ENCODE measurements around the gene AHNAK. TPM values are rescaled to one million over a fixed set of nuclear protein-coding genes. Genes with fewer than 3 reads are reported as not detected.
"Not testable (repeated sequence)": the region's sequence is repeated elsewhere in the genome, so short reads cannot be mapped to it uniquely, and the experiment has no call there.

AHNAK gene
- 240 TPM for polyA plus RNA-seq (ENCODE audit: insufficient read length)

DNA sequence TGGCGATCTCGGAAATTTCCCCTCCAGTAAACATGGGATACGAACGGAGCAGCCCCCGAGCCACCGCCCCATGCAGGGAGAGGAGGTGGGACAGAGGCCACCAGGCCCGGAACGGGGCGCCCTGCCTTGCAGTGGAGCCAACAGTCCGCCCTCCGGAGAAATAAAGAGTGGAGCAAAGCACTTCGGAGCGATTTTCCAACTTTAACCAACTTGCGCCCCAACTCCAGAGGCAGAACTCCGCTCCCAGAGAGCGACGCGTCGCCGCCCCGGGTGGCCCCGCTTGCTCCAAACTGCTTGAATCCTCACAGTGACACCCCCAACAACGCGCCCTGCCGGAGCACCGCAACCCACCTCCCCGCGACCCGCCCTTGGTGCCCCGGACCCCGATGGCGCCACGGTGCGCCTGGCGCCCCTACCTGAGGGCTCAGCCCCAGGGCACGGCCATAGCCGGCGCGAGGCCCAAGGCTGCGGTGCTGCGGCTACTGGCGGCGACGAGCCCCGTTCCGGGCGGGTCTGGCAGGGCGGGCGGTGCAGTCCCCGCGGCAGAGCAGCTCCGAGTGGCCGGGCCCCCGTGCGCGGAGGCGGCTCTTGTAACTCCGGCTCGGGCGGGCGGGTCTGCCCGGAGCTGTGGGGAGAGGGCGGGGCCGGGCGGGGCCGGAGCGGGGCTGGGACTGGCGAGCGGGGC, at the start of gene AHNAK:
Gene AHNAK, minus strand, starts transcription at position 563 of the 685 bp plus-strand sequence. CDS start 10,708 bp downstream, outside the sequence.
- DNase-seq (ENCODE audit: low read depth), result no peak

DNA sequence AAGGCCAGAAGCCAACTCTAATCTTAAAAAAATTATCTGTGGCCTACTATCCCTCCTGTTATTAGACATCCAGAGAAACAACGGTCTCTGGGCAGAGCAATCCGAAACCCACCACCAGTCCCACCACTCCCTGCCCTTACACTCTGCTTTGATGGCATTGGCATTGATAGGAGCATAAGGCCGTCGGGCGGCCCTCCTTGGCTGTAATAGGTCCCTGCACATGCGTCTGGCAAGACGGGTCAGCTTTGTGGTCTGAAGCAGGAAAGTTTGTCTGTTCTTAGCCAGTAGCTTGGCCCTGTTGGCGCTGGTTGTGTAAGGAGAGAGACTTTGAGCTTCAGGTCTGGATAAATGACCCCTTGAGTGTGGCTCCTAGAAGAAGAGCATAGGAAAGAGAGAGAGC, 48.5 kb upstream of the AHNAK start:
- no peak for DNase-seq (ENCODE audit: low read depth)

- no peak for DNase-seq (ENCODE audit: low read depth)
These were observed 46.9 kb upstream of the AHNAK start for GRCh38 chr11:62593434-62594044.

GRCh38 chr11:62592989-62593421, 46.4 kb upstream of the AHNAK start:
- no peak for DNase-seq (ENCODE audit: low read depth)

DNA sequence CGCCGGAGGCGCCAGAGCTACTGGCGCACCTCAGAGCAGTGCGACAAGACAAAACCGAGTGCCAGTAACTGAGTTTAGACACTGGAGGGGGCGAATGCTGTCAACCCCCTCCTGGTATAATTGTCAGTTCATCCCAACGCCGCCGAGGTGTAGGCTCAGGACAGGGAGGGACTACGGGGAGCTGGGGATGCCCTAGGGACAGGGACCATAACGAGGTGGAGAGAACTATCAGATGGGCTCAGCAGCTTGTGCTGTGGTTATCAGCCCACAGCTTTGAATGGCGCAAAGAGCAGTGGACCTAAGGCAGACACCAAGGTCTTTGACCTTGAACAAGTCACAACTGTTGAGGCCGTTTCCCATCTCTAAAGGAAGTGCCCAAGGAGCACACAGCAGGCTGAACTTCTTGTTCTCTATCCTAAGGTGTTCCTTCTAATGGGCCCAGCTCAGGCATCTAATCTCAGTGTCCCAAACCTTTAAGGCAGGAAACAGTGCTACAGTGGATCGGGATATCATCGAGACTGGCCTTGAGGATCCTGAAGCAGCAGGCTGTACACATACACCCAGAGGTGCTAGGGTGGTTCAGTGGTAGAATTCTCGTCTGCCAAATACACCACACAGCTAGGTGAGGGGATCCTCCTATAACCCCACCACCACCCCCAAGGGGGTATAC, 45.7 kb upstream of the AHNAK start:
- no peak for DNase-seq (ENCODE audit: low read depth)

DNA sequence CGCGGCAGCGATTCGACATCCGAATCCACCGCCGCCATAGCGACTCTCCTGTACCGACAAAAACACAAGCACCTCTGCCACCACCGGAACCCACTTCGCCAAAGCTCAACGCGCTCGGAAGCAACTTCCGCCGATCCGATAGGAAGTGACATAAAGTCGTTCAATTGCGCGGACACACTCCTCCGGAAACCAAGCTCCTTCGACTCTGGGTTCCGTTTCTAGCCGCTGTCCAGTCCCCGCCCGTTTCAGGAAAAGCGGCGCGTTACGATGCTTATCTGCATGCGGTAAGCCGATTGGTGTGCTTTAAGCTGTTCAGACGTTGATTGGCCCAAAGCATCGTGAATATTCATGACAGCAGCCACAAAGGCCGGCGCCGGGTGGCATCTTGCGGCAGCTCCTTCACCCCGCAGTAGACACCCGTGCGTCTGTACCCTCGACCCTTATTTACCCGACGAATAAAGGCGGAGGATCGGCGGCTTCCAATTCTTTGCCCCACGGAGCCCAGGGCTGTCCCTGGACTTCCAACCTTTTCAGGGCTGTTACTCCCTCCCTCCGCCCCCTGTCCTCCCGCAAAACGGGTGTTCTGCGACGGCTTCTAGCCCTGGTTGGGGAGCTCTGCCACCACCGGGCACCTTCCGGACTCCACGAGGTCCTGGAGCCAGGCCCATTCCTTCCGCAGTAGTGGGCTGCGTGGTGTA, 45.0 kb upstream of the AHNAK start, which contains the start of gene TUT1:
Gene TUT1, minus strand, starts transcription at position 76 of the 698 bp plus-strand sequence. Its CDS starts 38 bp downstream, at position 38.
- peak; percentile 98 for DNase-seq (ENCODE audit: low read depth)

DNA sequence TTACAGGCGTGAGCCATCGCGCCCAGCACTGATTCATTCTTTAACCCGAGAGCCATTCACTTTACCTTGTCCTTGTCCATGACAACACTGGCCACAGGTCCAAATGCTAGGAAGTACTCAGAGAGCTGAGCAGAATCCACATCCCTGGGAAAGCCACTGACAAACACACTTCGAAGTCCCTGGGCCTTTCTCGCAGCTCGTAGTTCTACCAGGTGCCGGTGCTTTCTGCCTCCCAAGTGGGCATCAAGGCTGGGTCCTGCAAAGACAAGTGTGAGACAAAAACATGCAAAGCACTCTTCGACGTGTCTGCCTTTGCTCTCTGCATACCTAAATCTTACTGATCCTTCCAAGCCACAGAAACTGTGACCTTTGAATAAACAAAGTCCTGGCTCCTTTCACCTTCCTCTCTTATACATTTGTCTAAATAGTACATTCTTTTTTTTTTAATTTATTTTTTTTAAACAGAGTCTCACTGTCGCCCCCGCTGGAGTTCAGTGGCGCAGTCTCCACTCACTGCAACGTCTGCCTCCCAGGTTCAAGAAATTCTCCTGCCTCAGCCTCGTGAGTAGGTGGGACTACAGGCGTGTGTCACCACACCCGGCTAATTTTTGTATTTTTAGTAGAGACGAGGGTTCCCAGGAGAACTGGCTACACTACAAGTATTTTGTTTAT, 42.5 kb upstream of the AHNAK start:
- DNase-seq (ENCODE audit: low read depth), result no peak

DNA sequence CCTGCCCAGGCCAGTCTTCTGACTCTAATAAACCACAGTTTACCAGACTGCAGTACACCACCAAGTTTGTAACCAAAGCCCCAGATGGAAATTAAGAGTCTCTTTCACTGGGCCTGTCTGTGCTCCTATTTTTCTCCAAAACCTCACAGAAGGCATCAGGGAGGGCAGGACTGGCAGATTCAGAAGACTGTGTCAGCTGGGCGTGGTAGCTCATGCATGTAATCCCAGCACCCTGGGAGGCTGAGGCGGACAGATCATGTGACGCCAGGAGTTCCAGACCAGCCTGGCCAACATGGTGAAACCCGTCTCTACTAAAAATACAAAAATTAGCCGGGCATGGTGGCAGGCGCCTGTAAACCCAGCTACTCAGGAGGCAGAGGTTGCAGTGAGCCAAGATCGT, 38.8 kb upstream of the AHNAK start:
- not testable (repeated sequence) for DNase-seq (ENCODE audit: low read depth)

DNA sequence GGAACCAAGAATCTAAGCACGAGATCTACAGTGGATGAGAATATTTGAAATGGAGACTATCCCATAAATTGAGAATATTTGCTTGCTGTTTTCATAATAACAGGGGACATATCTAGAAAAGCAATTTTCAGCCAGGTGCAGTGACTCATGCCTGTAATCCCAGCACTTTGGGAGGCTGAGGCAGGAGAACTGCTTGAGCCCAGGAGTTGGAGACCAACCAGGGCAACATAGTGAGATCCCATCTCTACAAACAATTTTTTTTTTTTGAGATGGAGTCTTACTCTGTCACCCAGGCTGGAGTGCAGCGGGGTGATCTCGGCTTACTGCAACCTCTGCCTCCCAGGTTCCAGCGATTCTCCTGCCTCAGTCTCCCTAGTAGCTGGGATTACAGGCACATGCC, 35.1 kb upstream of the AHNAK start:
- not testable (repeated sequence) for DNase-seq (ENCODE audit: low read depth)

GRCh38 chr11:62580959-62581715, 34.5 kb upstream of the AHNAK start:
- no peak for DNase-seq (ENCODE audit: low read depth)

DNA sequence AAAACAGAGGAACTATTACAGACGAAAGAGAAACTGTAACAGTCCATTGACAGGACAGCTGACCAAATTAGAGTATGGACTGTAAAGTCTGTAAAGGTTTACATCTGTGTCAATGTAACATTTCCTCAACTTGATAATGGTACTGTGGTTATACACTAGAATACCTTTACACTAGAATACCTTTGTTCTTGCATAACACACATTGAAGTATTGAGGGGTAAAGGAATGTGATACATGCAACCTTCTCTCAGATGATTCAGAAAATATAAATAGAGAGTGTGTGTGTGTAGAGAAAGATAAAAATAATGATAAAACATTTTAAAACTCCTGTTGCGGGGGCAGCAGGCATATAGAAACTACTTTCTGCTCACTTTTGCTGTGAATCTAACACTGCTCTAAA, 32.6 kb upstream of the AHNAK start:
- DNase-seq (ENCODE audit: low read depth), result no peak

DNA sequence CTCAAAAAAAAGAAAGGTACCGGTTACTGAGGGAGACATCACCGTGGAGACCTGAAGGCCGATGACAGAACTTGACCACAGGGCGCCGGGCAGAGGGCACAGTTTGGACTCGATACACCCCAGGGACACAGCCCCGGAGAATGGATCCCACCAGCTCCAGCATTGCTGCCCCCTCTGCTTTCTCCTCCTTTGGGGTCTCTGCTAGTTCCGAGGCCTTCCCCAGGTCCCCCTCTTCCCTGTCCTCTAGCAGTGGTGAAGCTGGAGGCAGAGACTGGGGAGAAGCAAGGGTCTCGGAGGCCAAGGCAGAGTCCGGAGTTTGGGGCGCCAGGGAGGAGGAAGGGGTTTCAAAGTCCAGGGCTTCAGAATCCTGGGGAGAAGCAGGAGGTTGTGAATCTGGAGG, 31.9 kb upstream of the AHNAK start:
- DNase-seq (ENCODE audit: low read depth), result no peak

DNA sequence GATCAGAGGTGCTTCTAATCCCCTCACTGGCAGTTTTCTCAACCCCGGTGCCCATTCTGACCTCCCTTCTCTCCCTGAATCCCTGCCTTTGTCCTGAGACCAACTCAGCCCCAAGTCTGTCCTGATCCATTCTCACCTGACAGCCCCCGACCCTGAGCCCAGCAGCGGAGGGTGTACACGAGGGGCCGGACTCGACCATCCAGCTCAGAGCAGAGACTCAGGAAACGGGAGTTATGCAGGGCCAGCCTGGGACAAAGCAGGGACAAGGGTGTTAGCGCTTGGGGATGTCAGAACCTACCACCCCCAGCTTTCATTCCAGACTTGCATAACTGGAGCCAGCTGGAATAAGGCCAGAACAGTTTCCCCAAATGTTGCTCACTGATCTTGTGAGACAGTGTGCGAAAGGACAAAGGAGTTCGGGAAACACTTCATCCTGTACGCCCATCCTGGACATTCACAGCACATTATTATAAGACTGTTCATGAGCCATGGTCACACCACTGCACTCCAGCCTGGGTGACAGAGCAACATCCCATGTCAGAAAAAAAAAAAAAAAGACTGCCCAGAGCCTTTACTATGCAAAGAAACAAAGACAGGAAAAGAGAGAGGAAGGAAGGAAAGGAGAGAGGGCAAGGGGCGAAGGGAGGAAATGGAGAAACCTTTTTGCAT, 30.6 kb upstream of the AHNAK start:
- no peak for DNase-seq (ENCODE audit: low read depth)

GRCh38 chr11:62575837-62576236, 29.2 kb upstream of the AHNAK start:
- no peak for DNase-seq (ENCODE audit: low read depth)

DNA sequence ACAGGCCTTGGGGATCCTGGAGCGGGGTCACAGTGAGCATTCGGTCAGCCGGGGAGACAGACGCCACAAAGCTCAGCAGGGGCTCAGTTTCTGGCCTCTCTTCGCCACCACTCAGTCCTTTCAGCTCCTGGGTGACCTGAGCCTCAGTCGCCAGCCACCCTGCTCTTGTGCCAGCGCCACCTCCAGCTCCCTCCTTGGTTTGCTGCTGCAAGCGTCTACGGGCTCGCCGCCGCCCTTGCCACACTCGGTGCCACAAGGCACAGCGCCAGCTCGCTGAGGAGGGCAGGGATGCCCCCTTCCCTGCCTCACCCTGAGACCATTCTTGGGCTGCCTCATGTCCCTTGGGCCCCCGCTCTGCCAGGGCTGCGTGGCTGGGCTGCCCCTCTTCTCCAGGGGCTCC, 28.6 kb upstream of the AHNAK start:
- DNase-seq (ENCODE audit: low read depth), result no peak

DNA sequence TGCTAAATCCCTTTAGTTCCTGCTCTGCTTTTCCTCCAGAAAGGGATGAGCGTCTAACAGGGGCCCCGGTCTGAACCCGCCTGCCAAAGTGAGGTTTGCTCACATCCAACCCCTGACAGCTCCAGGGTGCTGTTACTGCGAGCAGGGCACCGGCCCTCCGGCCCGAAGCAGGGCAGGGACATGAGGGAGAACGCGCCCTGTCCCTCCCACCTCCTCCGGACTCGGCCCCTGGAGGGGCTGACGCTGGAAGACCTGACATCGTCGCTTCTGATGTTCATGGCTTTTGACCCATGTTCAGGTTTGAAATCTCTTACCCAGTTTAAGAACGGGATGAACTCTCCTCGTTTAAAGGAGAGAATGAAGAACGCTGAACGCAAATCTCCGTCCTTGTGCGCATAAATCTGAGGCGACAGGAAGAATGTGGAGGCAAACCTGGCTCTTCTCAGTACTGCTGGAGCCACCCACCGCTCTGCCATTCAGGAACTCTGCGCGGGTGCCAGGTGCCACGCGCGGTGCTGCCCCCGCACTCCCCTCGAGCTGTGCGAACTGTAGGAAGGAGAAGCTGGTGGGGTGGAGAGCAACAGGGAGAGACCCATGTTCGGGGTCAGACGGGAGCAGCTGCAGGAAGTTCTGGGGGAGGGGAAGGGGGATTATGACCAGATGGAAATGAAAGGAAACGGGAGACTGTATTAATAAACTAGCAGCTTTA, 27.9 kb upstream of the AHNAK start:
- no peak for DNase-seq (ENCODE audit: low read depth)

GRCh38 chr11:62573592-62574362, 27.2 kb upstream of the AHNAK start, which contains the start of gene EEF1G:
TSS of gene EEF1G (minus strand) at chr11:62573891. CDS start at chr11:62573842, 49 bp downstream.
- peak; percentile 99 for DNase-seq (ENCODE audit: low read depth)

DNA sequence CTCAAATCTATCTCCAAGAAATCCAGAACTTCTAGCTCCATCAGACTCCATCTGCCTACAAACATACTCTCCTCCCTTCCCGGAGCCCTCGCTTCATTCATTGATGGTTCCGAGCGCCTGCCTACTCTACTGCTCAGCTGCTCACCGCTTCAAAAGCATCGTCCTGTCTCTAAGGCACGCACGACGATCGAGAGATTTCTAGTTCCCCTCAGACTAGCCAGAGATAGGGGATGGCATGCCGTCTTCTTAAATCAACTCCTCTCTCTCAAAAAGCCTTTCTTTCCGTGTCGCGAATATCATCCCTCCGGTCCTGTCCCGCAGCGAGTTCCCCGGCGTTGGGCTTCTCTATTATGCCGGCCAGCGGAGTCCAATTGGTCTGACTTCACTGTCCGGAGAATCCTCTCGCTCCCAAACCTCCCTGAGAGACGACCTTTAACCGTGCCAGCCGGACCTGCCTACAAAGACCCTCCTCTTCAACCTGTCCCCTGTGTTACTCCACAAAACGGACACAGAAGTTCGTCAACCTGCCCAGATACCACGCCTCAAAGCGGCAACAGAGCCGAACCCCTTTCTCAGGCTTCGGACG, 26.5 kb upstream of the AHNAK start:
- no peak for DNase-seq (ENCODE audit: low read depth)
